HG03060 (cell line): ENCODE data around the gene EIF3K.
"Not testable (repeated sequence)": the region's sequence is repeated elsewhere in the genome, so short reads cannot be mapped to it uniquely, and the experiment has no call there.

ENCODE experiments used
- ATAC-seq: cut with Tn5 transposase; IDR thresholded peaks from one replicate; pipeline ENCODE4 v1.9.1; 2021; ENCODE audit warnings: low read depth, moderate number of reproducible peaks; ENCODE audit not compliant: unreplicated experiment

Gene EIF3K, protein sequence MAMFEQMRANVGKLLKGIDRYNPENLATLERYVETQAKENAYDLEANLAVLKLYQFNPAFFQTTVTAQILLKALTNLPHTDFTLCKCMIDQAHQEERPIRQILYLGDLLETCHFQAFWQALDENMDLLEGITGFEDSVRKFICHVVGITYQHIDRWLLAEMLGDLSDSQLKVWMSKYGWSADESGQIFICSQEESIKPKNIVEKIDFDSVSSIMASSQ

DNA sequence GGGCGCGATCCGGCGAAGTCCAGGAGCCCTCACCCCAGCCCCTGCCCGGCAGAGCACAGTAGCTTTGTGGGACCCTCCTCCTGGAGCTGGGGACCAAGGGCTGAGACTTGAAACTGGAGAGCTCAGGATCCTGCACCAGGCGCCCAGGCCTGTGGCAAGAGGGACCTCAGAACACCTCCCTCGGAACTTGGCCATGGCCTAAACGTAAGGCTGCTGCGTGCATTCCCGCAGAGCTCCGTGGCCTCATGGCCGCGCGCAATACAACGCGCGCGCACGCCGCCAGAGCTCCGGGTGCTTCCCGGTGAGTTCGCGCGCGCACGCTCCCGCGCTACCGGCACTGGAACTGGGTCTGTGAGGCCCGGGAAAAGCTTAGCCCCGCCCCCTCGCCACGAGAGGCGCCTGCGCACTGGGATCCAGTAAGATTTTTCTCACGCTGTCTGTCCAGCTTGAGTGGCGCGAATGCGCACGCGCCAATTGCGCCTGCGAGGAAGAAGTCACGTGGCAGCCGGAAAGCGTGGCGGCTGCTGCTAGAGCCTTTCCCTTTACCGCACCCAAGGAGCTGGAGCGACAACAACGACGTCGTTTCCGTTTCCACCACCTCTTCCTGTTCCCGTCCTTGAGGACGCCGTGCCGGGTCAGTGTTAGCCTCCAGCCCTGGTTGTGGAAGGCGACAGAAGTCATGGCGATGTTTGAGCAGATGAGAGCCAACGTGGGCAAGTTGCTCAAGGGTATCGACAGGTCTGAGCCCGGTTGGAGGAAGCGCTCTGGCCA is at the start of gene EIF3K:
Gene EIF3K, plus strand, starts transcription at position 599 of the 771 bp plus-strand sequence. Its CDS starts 81 bp downstream, at position 680.
- ATAC-seq, result peak; percentile 60

DNA sequence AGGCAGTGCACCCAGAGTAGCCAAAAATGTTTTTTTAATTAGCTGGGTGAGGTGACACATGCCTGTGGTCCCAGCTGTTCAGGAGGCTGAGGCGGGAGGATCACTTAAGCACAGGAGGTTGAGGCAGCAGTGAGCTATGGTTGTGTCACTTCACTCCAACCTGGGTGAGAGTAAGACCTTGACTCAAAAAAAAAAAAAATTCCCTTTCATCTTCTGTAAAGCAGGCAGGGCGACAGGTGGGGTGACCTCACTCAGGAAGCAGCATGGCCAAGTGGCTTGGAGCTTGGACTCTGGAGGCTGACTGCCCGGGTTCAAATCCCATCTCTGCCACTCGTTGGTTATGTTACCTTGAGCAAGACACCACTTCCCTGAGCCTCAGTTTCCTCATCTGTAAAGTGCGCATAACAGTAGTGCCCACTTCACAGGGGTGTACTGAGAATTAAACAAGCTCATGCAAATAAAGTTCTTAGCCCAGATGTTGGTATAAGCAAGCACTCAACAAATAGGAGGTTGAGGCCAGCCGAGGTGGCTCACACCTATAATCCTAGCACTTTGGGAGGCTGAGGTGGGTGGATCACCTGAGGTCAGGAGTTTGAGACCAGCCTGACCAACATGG is 49.5 kb upstream of the EIF3K start:
- ATAC-seq, result no peak

DNA sequence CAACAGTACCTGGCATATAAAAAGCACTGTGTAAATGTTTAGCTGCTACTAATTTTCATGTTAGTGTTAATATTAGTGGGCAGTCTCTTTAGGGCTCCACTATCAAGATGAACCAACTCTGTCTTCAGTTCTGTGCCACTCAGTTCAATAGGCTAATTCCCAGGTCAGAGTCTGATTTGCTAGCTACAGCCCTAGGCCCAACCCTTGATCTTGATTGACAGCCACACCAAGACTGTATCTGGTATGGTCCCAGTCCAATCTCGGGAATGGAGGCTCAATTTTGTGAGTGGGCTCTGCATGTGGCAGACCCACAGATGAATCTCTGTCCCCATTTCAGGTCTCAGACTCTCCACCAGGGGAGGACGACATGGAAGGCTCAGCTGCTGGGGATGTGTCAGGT is 47.3 kb upstream of the EIF3K start:
- ATAC-seq, result no peak

DNA sequence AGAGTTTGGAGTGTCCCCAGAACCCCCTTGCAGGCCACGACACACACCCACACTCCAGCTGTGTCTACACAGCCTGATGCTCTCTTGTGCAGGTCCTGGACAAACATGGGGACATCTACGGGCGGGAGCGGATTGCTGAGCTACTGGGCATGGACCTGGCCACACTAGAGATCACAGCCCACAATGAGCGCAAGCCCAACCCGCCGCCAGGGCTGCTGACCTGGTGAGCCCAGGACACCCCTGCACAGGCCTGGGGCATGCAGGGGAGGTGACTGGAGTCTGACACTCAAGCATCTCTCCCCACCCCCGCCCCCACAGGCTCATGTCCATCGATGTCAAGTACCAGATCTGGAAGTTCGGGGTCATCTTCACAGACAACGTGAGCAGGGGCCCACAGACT is 41.2 kb upstream of the EIF3K start:
- ATAC-seq, result no peak

DNA sequence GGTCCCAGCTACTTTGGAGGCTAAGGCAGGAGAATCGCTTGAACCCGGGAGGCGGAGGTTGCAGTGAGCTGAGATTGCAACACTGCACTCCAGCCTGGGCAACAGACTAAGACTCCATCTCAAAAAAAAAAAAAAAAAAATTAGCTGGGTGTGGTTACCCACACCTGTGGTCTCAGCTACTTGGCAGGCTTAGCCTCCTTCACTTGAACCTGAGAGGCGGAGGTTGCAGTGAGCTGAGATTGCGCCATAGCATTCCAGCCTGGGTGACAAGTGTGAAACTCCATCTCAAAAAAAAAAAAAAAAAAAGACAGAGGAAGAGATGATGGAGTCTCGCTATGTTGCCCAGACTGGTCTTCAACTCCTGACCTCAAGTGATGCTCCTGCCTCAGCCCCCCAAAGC is 39.7 kb upstream of the EIF3K start:
- ATAC-seq, result not testable (repeated sequence)

GRCh38 chr19:38580080-38580479 is 38.9 kb upstream of the EIF3K start:
- ATAC-seq, result no peak

GRCh38 chr19:38583219-38583984 is 35.6 kb upstream of the EIF3K start:
- ATAC-seq, result no peak

GRCh38 chr19:38583985-38584305 is 35.0 kb upstream of the EIF3K start:
- ATAC-seq, result no peak

GRCh38 chr19:38587562-38587961 is 31.4 kb upstream of the EIF3K start:
- ATAC-seq, result no peak

- ATAC-seq, result no peak
Measured at GRCh38 chr19:38588041-38588440, 30.9 kb upstream of the EIF3K start.

DNA sequence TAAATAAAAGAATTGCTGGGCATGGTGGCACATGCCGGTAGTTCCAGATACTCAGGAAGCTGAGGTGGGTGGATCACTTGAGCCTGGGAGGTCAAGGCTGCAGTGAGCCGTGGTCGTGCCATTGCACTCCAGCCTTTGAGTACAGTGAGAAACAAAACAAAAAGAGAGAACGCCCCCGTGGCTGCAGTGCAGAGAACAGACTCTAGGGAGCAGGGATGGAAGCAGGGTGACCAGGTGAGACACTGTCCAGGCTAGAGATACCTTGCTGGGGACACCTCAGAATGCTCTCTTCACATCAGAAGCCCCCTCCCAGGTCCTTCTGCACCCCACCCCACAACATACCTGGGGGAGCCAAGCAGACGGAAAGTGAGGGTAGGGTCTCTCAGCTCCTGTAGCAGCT is 26.0 kb upstream of the EIF3K start:
- ATAC-seq, result no peak

DNA sequence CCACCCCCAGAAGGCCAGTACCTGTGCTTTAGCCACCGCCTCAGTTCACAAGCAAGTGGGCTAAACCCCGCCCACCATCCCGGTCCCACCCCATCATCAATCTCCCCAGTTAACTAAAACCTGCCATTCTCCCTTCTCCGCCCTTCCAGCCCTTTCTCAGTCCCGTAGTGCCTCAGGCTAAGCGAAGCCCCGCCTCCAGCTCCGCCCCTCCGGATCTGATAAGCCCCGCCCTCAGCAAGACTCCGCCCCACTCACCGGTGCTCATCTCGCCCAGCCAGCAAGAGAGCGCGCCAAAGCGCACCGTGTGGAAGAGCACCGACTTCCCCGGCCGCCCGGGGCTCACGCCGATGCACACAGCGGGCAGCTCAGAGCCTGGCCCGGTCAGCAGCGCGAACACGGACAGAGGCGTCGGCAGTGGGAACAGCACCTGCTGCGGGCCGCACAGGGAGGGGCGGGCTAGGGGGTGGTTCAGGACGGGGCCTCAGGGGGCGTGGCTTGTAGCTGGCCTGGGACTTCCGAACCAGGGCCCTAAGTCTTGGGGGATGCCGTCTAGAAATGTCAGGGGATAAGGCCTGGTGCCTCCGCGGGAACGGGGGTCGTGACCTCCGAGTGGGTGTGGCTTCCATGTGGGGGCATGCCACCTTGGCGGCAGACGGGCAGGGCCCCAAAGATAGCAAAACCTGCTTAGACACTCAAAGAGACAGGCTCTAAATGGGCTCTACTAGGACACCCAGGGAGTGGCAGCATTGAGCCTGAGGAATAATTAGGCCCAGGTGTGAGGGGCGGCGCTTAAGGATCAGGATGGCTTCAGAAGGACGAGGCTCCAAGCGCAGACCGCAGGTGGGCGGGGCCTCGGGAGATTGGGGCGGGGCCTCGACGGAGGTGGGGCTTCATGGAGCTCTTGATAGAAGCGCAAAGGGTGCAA is 22.7 kb upstream of the EIF3K start:
- ATAC-seq, result no peak

GRCh38 chr19:38597075-38597474 is 21.9 kb upstream of the EIF3K start:
- no peak for ATAC-seq

- ATAC-seq, result no peak
Measured at GRCh38 chr19:38599722-38600121, 19.3 kb upstream of the EIF3K start.

DNA sequence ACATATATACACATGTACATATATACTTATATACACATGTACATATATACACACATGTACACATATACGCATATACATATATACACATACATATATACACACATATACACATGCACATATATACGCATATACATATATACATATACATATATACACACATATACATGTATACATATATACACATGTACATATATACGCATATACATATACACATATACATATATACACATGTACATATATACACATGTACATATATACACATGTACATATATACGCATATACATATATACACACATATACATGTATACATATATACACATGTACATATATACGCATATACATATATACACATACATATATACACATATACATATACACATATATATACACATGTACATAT is 16.1 kb upstream of the EIF3K start:
- ATAC-seq, result not testable (repeated sequence)

GRCh38 chr19:38606131-38606530 is 12.9 kb upstream of the EIF3K start:
- no peak for ATAC-seq

- ATAC-seq, result no peak
Measured at GRCh38 chr19:38614289-38614688, 4.7 kb upstream of the EIF3K start.

- ATAC-seq, result no peak
Measured at GRCh38 chr19:38615007-38615581, 3.9 kb upstream of the EIF3K start.

- no peak for ATAC-seq
Measured at GRCh38 chr19:38616265-38616664, 2.7 kb upstream of the EIF3K start.

- no peak for ATAC-seq
Measured at GRCh38 chr19:38617283-38617763, 1.7 kb upstream of the EIF3K start.
